ENCODE results near the gene LRRC47.
"Not testable (repeated sequence)": the region's sequence is repeated elsewhere in the genome, so short reads cannot be mapped to it uniquely, and the experiment has no call there.

The LRRC47 gene

GRCh38 chr1:3821004-3821403 lies 24.7 kb upstream of the LRRC47 start:
- Mint-ChIP-seq H3K4me1 (no peaks in the 10 kb centered on the region), H3K9me3 (no peaks in the 10 kb centered on the region), H3K27ac (peak overlapping the region; percentile 31 to 69), H3K27me3 (no peaks in the 10 kb centered on the region), H3K4me3 (no peak overlapping the region)
- ATAC-seq, result no peak
- DNase-seq, result no peak

- no peak for ATAC-seq
- H3K4me3 Mint-ChIP-seq, result no peak overlapping the region
- H3K27ac Mint-ChIP-seq, result no peak overlapping the region
- no peaks in the 10 kb centered on the region for H3K9me3 Mint-ChIP-seq
- no peaks in the 10 kb centered on the region for H3K4me1 Mint-ChIP-seq
- DNase-seq, result no peak
- H3K27me3 Mint-ChIP-seq, result no peaks in the 10 kb centered on the region
These were observed 24.0 kb upstream of the LRRC47 start for GRCh38 chr1:3820316-3820715.

- no peak overlapping the region for H3K27ac Mint-ChIP-seq
- ATAC-seq (no peak), DNase-seq (no peak)
- no peak overlapping the region for H3K4me3 Mint-ChIP-seq
- H3K4me1 Mint-ChIP-seq, result no peaks in the 10 kb centered on the region
- H3K9me3 Mint-ChIP-seq, result no peaks in the 10 kb centered on the region
- no peaks in the 10 kb centered on the region for H3K27me3 Mint-ChIP-seq
These were observed 23.5 kb upstream of the LRRC47 start for GRCh38 chr1:3819771-3820200.

GRCh38 chr1:3817821-3818597 lies 21.7 kb upstream of the LRRC47 start:
- H3K4me3 Mint-ChIP-seq, result no peak overlapping the region
- peak overlapping the region in 1 of 2 donors; percentile 22 for H3K27ac Mint-ChIP-seq
- H3K4me1 Mint-ChIP-seq, result no peaks in the 10 kb centered on the region

GRCh38 chr1:3817138-3817740 lies 20.9 kb upstream of the LRRC47 start:
- no peaks in the 10 kb centered on the region for H3K9me3 Mint-ChIP-seq
- no peaks in the 10 kb centered on the region for H3K4me1 Mint-ChIP-seq
- no peaks in the 10 kb centered on the region for H3K27me3 Mint-ChIP-seq
- DNase-seq (no peak), ATAC-seq (no peak)
- no peak overlapping the region for H3K27ac Mint-ChIP-seq
- no peak overlapping the region for H3K4me3 Mint-ChIP-seq

More at GRCh38 chr1:3817821-3818597, 21.7 kb upstream of the LRRC47 start:
- no peak for DNase-seq
- Mint-ChIP-seq H3K9me3 (no peaks in the 10 kb centered on the region), H3K27me3 (no peaks in the 10 kb centered on the region)
- ATAC-seq, result no peak

- Mint-ChIP-seq H3K27me3 (no peaks in the 10 kb centered on the region), H3K4me3 (no peak overlapping the region), H3K27ac (no peak overlapping the region), H3K9me3 (no peaks in the 10 kb centered on the region), H3K4me1 (peaks cover 2% of the 10 kb centered on the region)
- DNase-seq (no peak), ATAC-seq (no peak)
These were observed 20.2 kb upstream of the LRRC47 start for GRCh38 chr1:3816331-3817137.

- Mint-ChIP-seq H3K27me3 (no peaks in the 10 kb centered on the region), H3K4me1 (peaks cover 6% of the 10 kb centered on the region), H3K4me3 (no peak overlapping the region), H3K27ac (no peak overlapping the region), H3K9me3 (no peaks in the 10 kb centered on the region)
- DNase-seq, result no peak
- no peak for ATAC-seq
These were observed 18.7 kb upstream of the LRRC47 start for GRCh38 chr1:3814771-3815561.

GRCh38 chr1:3814065-3814464 lies 17.8 kb upstream of the LRRC47 start:
- no peak overlapping the region for H3K4me3 Mint-ChIP-seq
- no peaks in the 10 kb centered on the region for H3K27me3 Mint-ChIP-seq
- peak overlapping the region in 1 of 2 donors; percentile 82 for H3K27ac Mint-ChIP-seq
- DNase-seq (no peak), ATAC-seq (no peak)
- H3K4me1 Mint-ChIP-seq, result peaks cover 6% of the 10 kb centered on the region
- no peaks in the 10 kb centered on the region for H3K9me3 Mint-ChIP-seq

- H3K4me1 Mint-ChIP-seq, result peaks cover 6% of the 10 kb centered on the region
- no peaks in the 10 kb centered on the region for H3K27me3 Mint-ChIP-seq
- H3K27ac Mint-ChIP-seq, result no peak overlapping the region
- DNase-seq (no peak), ATAC-seq (no peak)
- no peak overlapping the region for H3K4me3 Mint-ChIP-seq
- no peaks in the 10 kb centered on the region for H3K9me3 Mint-ChIP-seq
These were observed 15.3 kb upstream of the LRRC47 start for GRCh38 chr1:3811595-3811911.

GRCh38 chr1:3810149-3810761 lies 14.0 kb upstream of the LRRC47 start:
- not testable (repeated sequence) for DNase-seq, H3K27me3 Mint-ChIP-seq, H3K9me3 Mint-ChIP-seq, H3K4me3 Mint-ChIP-seq, H3K27ac Mint-ChIP-seq, ATAC-seq, H3K4me1 Mint-ChIP-seq

GRCh38 chr1:3809680-3810079 lies 13.4 kb upstream of the LRRC47 start:
- peaks cover 6% of the 10 kb centered on the region for H3K4me1 Mint-ChIP-seq
- ATAC-seq, result no peak
- H3K27me3 Mint-ChIP-seq, result peaks cover 12% of the 10 kb centered on the region
- no peaks in the 10 kb centered on the region for H3K9me3 Mint-ChIP-seq
- no peak for DNase-seq
- no peak overlapping the region for H3K27ac Mint-ChIP-seq
- H3K4me3 Mint-ChIP-seq, result no peak overlapping the region

- DNase-seq, result no peak
- no peak for ATAC-seq
- no peaks in the 10 kb centered on the region for H3K9me3 Mint-ChIP-seq
- peaks cover 6% of the 10 kb centered on the region for H3K4me1 Mint-ChIP-seq
- no peak overlapping the region for H3K27ac Mint-ChIP-seq
- no peak overlapping the region for H3K4me3 Mint-ChIP-seq
- H3K27me3 Mint-ChIP-seq, result peaks cover 23% of the 10 kb centered on the region
These were observed 11.5 kb upstream of the LRRC47 start for GRCh38 chr1:3807769-3808168.

- no peak overlapping the region for H3K27ac Mint-ChIP-seq
- ATAC-seq (no peak), DNase-seq (no peak)
- no peaks in the 10 kb centered on the region for H3K9me3 Mint-ChIP-seq
- H3K4me3 Mint-ChIP-seq, result no peak overlapping the region
- H3K4me1 Mint-ChIP-seq, result peaks cover 6% of the 10 kb centered on the region
- peaks cover 40% of the 10 kb centered on the region for H3K27me3 Mint-ChIP-seq
These were observed 8.7 kb upstream of the LRRC47 start for GRCh38 chr1:3805038-3805437.

GRCh38 chr1:3804627-3804944 lies 8.3 kb upstream of the LRRC47 start:
- not testable (repeated sequence) for H3K4me1 Mint-ChIP-seq, H3K27ac Mint-ChIP-seq, ATAC-seq, H3K4me3 Mint-ChIP-seq, DNase-seq, H3K9me3 Mint-ChIP-seq
- H3K27me3 Mint-ChIP-seq, result peaks cover 44% of the 10 kb centered on the region

GRCh38 chr1:3803905-3804626 lies 7.8 kb upstream of the LRRC47 start:
- H3K4me1 Mint-ChIP-seq, result peaks cover 6% of the 10 kb centered on the region
- ATAC-seq, result no peak
- no peak overlapping the region for H3K4me3 Mint-ChIP-seq
- peaks cover 46% of the 10 kb centered on the region for H3K27me3 Mint-ChIP-seq
- H3K9me3 Mint-ChIP-seq, result no peaks in the 10 kb centered on the region
- DNase-seq, result no peak
- no peak overlapping the region for H3K27ac Mint-ChIP-seq

Data from stimulated activated naive CD8-positive, alpha-beta T cell treated with anti-CD3 and anti-CD28 coated beads, Interleukin-15, amount 100 ng/mL, for 72 hours (primary cell).